Subcutaneous adipose tissue (tissue), 4 donors: ENCODE data around the gene GALNT17. TPM values are rescaled to one million over a fixed set of nuclear protein-coding genes. Genes with fewer than 3 reads are reported as not detected.

Experiments used
- total RNA-seq, 4 donors: library from RNA; depleted of rRNA; stranded (reverse); fragments of >200 nt; gene quantifications; one replicate each; pipeline ENCODE4 v1.1.0, GENCODE V29; 2016
- TF ChIP-seq, protein P1 (sequence below): fragments of 450-650 bp; IDR thresholded peaks from one replicate; pipeline ENCODE4 v1.5.1; 2016; ENCODE audit warnings: low read depth, mild to moderate bottlenecking, control low read depth, antibody characterized with exemption, moderate library complexity

Gene GALNT17
- total RNA-seq, 4 donors from 2014 or later: 1.3 to 12.2 (median 6.7) TPM

DNA sequence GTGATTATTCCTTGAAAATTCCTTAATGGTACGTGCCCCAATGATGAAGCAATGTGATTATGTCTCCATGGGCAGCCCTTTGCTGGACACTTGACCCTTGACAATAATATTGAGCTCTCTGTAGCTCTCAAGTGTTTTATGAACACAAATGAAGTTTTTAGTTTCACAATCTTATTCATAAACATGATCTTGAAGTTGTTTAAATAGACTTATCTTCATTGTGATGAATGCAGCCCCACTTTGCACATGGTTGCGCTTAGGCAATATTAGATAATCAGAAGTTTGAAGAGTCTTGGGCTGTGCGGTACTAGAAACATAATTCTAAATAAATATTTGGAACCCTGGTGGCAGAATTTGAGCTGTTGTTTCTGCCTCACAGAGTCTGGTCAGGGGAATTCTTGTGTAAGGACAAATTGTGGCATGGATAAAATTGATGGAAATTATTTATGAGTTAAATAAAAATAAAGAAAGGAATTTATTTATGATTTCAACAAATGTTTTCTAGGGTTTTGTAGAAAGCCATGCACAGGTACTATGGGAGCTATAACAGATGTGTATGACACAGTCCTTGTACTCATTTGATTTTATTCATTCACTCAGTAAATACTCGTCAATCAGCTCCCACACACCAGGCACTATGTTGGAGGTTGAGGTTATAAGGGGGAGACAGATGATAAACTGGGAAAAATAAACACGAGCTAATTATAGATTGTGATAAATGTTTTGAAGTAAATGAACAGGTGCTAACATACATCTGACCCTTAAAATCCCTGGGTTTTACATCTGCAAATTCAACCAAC, 217.9 kb downstream of the GALNT17 start:
- TF ChIP-seq, protein P1, sequence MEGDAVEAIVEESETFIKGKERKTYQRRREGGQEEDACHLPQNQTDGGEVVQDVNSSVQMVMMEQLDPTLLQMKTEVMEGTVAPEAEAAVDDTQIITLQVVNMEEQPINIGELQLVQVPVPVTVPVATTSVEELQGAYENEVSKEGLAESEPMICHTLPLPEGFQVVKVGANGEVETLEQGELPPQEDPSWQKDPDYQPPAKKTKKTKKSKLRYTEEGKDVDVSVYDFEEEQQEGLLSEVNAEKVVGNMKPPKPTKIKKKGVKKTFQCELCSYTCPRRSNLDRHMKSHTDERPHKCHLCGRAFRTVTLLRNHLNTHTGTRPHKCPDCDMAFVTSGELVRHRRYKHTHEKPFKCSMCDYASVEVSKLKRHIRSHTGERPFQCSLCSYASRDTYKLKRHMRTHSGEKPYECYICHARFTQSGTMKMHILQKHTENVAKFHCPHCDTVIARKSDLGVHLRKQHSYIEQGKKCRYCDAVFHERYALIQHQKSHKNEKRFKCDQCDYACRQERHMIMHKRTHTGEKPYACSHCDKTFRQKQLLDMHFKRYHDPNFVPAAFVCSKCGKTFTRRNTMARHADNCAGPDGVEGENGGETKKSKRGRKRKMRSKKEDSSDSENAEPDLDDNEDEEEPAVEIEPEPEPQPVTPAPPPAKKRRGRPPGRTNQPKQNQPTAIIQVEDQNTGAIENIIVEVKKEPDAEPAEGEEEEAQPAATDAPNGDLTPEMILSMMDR: no peak

DNA sequence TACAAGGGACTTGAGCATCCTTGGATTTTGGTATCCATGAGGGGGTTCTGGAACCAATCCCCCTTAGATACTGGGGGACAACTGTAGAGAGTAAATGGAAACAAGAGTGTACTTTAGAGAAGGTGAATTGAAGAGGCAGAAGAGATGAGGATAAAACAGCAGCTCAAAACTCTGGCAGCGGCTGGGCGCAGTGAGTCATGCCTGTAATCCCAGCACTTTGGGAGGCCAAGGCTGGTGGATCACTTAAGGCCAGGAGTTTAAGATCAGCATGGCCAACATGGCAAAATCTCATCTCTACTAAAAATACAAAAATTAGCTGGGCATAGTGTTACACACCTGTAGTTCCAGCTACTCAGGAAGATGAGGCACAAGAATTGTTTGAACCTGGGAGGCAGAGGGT, 218.7 kb downstream of the GALNT17 start:
- TF ChIP-seq, protein P1: no peak

DNA sequence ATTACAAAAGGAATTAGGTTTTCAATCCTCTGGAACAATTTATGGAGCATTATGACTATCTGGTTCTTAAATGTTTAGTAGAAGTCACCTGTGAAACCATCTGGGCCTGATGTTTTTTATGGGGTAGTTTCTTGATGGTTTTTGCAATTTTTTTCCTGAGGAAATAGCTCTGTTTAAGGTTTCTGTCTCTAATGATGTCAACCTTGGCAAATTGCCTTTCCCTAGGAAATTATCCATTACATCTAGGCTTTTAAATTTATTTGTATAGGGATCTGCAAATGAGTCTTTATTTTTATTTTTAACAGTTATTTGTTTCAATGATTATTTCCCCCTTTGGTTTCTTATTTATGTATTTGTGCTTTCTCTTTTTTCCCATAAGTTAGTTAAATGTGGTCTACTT, 222.8 kb downstream of the GALNT17 start:
- TF ChIP-seq, protein P1: no peak

DNA sequence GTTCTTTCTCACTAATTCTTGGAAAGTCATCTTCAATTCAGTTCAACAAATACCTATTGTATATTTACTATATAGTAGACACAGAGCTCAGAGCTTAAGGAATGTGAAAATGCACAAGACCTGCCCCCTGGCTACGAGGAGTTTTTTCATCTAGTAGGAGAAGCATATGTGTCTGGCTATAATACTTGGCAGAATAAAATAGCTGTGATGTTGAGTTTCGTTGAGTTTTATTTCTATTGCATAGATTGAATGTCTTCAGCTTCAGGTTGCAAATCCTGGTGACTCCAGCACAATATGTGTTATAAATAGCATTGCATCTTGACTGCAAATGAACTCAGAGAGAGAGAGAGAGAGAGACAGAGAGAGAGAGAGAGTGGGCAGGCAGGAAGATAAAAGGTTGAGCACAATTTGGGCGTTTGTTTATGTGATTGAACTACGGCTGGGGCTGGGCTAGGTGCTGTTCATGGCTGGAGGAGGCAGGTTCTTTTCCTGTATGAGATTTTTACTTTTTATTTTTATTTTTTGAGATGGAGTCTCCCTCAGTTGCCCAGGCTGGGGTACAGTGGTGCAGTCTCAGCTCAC, 229.6 kb downstream of the GALNT17 start:
- TF ChIP-seq, protein P1: no peak

DNA sequence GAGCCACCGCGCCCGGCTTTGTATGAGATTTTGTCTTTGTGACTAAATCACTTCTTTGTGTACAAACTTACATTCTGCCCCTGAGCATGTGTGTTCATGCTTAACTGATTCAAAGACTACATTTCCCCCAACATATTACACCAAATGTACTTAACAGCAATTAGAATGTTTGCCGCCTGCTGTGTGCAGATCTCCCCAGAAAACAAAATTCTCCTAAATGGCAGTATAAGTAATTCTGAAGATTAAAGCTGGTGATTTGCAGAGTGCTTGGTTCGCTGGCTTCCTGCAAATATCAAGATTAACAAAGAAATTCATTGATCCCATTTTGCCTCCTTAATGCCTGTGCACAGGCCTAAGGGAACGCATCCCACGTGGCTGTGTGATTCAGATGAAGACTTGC, 230.3 kb downstream of the GALNT17 start:
- TF ChIP-seq, protein P1: no peak

DNA sequence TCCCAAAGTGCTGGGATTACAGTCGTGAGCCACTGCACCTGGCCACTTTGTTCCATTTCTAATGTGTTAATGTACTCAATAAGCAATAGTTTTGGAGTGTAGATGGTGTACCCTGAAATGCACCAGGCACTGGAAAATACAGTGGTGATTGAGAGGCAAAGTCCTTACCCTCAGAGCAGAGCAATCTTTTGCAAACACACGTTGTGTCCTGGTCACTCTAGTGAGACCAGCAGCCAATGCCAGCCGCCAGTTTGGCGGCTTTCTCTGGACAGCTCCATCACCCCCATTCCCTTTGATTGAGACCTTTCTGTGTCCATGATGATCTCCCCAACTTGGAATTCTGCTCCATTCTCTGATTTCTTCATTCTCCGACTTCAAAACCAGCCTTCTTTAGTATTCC, 231.3 kb downstream of the GALNT17 start:
- TF ChIP-seq, protein P1: no peak

DNA sequence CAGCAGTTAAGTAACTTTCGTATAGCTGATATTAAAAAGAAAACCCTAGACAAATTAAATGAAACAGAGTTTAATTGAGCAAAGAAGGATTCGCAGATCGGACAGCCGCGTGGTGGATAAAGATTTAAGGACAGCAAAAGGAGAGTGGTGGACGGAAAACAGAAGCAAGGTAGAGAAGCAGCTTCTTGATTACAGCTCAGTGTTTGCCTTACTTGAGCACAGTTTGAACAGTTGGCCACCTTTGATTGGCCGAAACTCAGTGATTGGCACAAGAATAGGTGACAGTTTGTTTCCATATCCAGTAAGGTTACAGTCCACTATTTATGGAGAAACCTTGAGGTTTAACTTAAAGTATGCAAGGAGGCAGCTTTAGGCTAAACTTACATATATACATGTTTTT, 231.7 kb downstream of the GALNT17 start:
- TF ChIP-seq, protein P1: no peak
